Spleen (tissue), 11 donors: ENCODE data around the gene MX1. TPM values are rescaled to one million over a fixed set of nuclear protein-coding genes. Genes with fewer than 3 reads are reported as not detected.

ENCODE experiments used
- DNase-seq: peaks from one replicate; pipeline ENCODE4 v3.0.0-alpha.2; 2020
- H3K27ac ChIP-seq, 8 donors: fragments of 200-600 bp; sonication (generic) in 7 of 8; 1 replicate in 4 of 8; 2 replicates in 4 of 8; pipeline versions ENCODE4 v1.5.0 to v1.8.0; 2016 to 2021; ENCODE audit warnings: inconsistent platforms in 4 of 8, mild to moderate bottlenecking in 4 of 8, moderate library complexity in 1 of 8
- H3K27me3 ChIP-seq, 7 donors: fragments of 200-600 bp; sonication (generic) in 6 of 7; replicated peaks in 1 of 7; 1 replicate in 4 of 7; 2 replicates in 3 of 7; pipeline versions ENCODE4 v1.5.0 to v1.8.0; 2016 to 2021; ENCODE audit warnings: inconsistent platforms in 3 of 7, mild to moderate bottlenecking in 1 of 7
- H3K36me3 ChIP-seq, 6 donors: fragments of 200-600 bp; sonication (generic) in 5 of 6; 1 replicate in 4 of 6; 2 replicates in 2 of 6; pipeline versions ENCODE4 v1.5.0 to v1.8.0; 2016 to 2021; ENCODE audit warnings: inconsistent platforms in 2 of 6
- H3K4me1 ChIP-seq, 6 donors: fragments of 200-600 bp; sonication (generic) in 5 of 6; 1 replicate in 3 of 6; 2 replicates in 3 of 6; pipeline versions ENCODE4 v1.5.0 to v1.8.0; 2016 to 2021; ENCODE audit warnings: inconsistent platforms in 3 of 6
- H3K4me3 ChIP-seq, 8 donors: fragments of 200-600 bp; sonication (generic) in 7 of 8; 1 replicate in 4 of 8; 2 replicates in 4 of 8; pipeline versions ENCODE4 v1.5.0 to v1.8.0; 2016 to 2021; ENCODE audit warnings: inconsistent platforms in 4 of 8, mild to moderate bottlenecking in 4 of 8, moderate library complexity in 2 of 8
- H3K9me3 ChIP-seq, 8 donors: fragments of 200-600 bp; sonication (generic) in 7 of 8; 1 replicate in 4 of 8; 2 replicates in 4 of 8; pipeline versions ENCODE4 v1.5.0 to v1.8.0; 2016 to 2021; ENCODE audit warnings: inconsistent platforms in 4 of 8
- POLR2A ChIP-seq, 3 donors: fragments of 450-650 bp; IDR thresholded peaks; one replicate each; pipeline ENCODE4 v1.5.1; 2017; ENCODE audit warnings: antibody characterized with exemption in 3 of 3, mild to moderate bottlenecking in 1 of 3
- POLR2AphosphoS5 ChIP-seq, 3 donors: sonication (generic); formaldehyde crosslinking; IDR thresholded peaks; one replicate each; pipeline ENCODE4 v1.5.1; 2017; ENCODE audit warnings: antibody characterized with exemption in 3 of 3
- WGBS, 5 donors: extraction: QIAGEN DNeasy Blood & Tissue Kit in 3 of 5; methylation state at CpG; one replicate each; pipeline versions ENCODE4 v1.1.5 to v1.1.7; 2013 to 2018; 5-methylcytosine and 5-hydroxymethylcytosine counted together
- intact Hi-C: fragments of 100-400 bp; cut with DNase I; formaldehyde crosslinking; loops from one replicate; pipeline ENCODE4 v1.15.0; 2023; ENCODE audit warnings: low total_unique reads
- polyA plus RNA-seq, 3 donors: library from polyadenylated mRNA; stranded (reverse); fragments of 200-250 nt; gene quantifications; one replicate each; pipeline ENCODE4 v1.2.1, GENCODE V29; 2013
- total RNA-seq, 7 donors: library from RNA; depleted of rRNA in 3 of 7; stranded (reverse); fragments of >200 nt in 3 of 7; fragmentation: NEBNext Ultra II Directional in 4 of 7; extraction: Animal tissue kit (Norgen Biotek cat#: 25700) in 4 of 7; gene quantifications; one replicate each; pipeline versions ENCODE4 v1.1.0 to v1.2.1, GENCODE V29; 2016 to 2021
- TF ChIP-seq, protein P1 (sequence below), 11 experiments: fragments of 200-600 bp in 7 of 11; fragments of 450-650 bp in 4 of 11; sonication (generic) in 4 of 11; IDR thresholded peaks in 8 of 11; conservative IDR thresholded peaks in 3 of 11; 1 replicate in 7 of 11; 2 replicates in 4 of 11; pipeline versions ENCODE4 v1.4.0 to v1.8.0; 2016 to 2021; ENCODE audit warnings: antibody characterized with exemption in 11 of 11, inconsistent platforms in 4 of 11, mild to moderate bottlenecking in 1 of 11
- donor health status: healthy with polysubstance abuse.
- donor health status: DM: no; HTN: no; CAD: no; lungs with moderate emphysema.
- donor health status: DM: no; HTN: no; CAD: no.
- donor health status: Bipolar disorder and iron deficiency.
- donor health status: healthy.
- donor health status: DM: no; HTN: no; CAD: no.
- donor health status: DM: yes; HTN: yes; CAD: no.

Gene MX1
- total and polyA plus RNA-seq, 10 donors: 32.8 to 148 (median 90.1) TPM

DNA sequence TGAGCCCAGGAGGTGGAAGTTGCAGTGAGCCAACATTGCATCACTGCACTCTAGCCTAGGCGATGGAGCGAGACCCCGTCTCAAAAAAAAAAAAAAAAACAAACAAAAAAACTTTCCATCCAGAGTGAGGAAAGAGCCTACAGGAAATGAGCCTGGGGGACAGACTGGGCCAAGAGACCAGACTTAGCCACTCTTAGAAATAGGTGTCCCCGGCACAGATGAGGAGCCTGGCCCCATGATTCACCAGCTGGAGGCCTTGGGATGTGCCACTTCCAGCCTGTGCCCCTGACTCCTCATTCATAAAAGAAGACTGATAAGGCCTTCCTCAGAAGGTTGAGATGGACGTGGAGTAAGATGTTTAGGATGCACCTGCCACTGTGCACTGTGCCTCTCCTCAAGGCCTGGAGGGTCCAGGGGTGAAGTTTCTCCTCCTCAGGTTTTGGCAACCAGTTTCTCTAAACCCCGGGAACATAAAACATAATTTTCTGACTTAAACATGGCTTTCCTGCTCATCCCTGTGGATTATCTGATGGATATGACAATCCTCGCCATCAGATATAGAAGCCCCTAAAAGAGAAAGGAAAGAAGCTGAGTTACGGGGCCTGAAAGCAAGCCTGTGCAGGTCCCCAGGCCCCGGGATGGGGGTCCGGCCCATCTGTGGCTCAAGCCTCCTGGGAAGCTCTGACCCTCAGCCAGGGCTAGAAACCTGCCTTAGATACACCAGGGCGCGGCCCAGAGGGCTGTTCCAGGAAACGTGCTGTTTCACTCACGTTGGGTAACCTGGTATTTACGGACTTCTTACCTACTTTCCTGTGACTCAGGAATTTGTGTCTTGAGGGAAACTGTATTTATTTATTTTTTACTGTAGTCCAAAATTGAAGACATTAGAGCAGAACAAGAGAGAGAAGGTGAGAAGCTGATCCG lies 26.0 kb downstream of the MX1 start:
- peak; percentile 19 for DNase-seq
- no peaks in the 10 kb centered on the region for H3K9me3 ChIP-seq
- H3K4me3 ChIP-seq: no peak overlapping the region
- H3K4me1 ChIP-seq: no peaks in the 10 kb centered on the region
- H3K27me3 ChIP-seq: no peaks in the 10 kb centered on the region
- peaks cover 0 to 100% (median 82%) of the 10 kb centered on the region in 6 donors for H3K36me3 ChIP-seq
- H3K27ac ChIP-seq: peak overlapping the region in 1 of 8 donors; percentile 32
- TF ChIP-seq, protein P1, sequence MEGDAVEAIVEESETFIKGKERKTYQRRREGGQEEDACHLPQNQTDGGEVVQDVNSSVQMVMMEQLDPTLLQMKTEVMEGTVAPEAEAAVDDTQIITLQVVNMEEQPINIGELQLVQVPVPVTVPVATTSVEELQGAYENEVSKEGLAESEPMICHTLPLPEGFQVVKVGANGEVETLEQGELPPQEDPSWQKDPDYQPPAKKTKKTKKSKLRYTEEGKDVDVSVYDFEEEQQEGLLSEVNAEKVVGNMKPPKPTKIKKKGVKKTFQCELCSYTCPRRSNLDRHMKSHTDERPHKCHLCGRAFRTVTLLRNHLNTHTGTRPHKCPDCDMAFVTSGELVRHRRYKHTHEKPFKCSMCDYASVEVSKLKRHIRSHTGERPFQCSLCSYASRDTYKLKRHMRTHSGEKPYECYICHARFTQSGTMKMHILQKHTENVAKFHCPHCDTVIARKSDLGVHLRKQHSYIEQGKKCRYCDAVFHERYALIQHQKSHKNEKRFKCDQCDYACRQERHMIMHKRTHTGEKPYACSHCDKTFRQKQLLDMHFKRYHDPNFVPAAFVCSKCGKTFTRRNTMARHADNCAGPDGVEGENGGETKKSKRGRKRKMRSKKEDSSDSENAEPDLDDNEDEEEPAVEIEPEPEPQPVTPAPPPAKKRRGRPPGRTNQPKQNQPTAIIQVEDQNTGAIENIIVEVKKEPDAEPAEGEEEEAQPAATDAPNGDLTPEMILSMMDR (IDR thresholded peaks at IDR 0.05 in 8 of 11, conservative IDR thresholded peaks at IDR 0.05 in 3 of 11): no peak
- no peak for TF ChIP-seq POLR2A (IDR thresholded peaks at IDR 0.05)
- intact Hi-C loops: no loop called here
- WGBS, 5 donors: 81 to 88% (median 84%) methylated on average over 16 of the region's 16 CpGs

DNA sequence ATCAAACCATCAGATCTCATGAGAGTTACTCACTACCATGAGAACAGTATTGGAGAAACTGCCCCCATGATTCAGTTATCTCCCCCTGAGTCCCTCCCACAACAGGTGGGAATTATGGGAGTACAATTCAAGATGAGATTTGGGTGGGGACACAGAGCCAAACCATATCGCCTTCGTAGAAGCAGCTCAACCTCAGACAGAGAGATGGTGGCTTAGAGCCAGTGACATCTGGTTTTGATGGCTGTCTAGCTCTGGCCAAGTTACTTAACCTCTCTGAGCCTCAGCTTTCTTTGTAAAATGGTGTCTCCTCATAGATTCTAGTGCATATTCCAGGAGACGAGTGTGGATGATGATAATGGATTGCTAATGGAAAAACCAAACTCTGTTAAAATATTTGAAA lies 27.2 kb downstream of the MX1 start:
- DNase-seq: peak; percentile 2
- H3K4me3 ChIP-seq: no peak overlapping the region
- intact Hi-C loops: no loop called here
- H3K9me3 ChIP-seq: no peaks in the 10 kb centered on the region
- no peaks in the 10 kb centered on the region for H3K4me1 ChIP-seq
- no peak overlapping the region for H3K27ac ChIP-seq
- no peaks in the 10 kb centered on the region for H3K27me3 ChIP-seq
- H3K36me3 ChIP-seq: peaks cover 0 to 100% (median 81%) of the 10 kb centered on the region in 6 donors
- TF ChIP-seq POLR2AphosphoS5 (IDR thresholded peaks at IDR 0.05) (no peak), POLR2A (IDR thresholded peaks at IDR 0.05) (no peak)
- TF ChIP-seq, protein P1 (IDR thresholded peaks at IDR 0.05 in 8 of 11, conservative IDR thresholded peaks at IDR 0.05 in 3 of 11): no peak
- WGBS, 5 donors: 87 to 95% (median 92%) methylated on average over 3 of the region's 3 CpGs

DNA sequence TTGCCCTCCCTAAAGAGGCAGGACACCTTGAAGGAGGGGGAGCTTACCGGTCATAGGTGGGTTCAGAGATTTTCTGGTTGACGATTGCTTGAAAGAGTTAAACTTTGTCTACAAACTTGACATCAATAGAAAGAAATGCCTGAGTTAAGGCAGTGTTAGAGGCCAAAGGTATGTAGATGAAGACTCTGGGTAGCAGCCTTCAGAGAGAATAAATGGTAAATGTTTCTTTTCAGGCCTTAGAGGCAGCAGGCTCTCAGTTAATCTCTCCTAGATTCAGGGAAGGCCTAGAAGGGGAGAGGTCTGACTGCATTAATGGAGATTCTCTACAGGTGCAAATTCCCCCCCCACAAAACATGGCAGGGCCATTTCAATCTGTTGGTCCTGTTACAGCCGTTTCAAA lies 27.7 kb downstream of the MX1 start:
- Histone ChIP-seq H3K27me3 (no peaks in the 10 kb centered on the region), H3K27ac (no peak overlapping the region), H3K4me1 (no peaks in the 10 kb centered on the region), H3K36me3 (peaks cover 0 to 100% (median 87%) of the 10 kb centered on the region in 6 donors), H3K4me3 (no peak overlapping the region), H3K9me3 (no peaks in the 10 kb centered on the region)
- intact Hi-C loops: no loop called here
- DNase-seq: no peak
- WGBS, 5 donors: 58 to 80% (median 62%) methylated on average over 3 of the region's 3 CpGs
- TF ChIP-seq POLR2A (IDR thresholded peaks at IDR 0.05) (no peak), POLR2AphosphoS5 (IDR thresholded peaks at IDR 0.05) (no peak)
- TF ChIP-seq, protein P1 (IDR thresholded peaks at IDR 0.05 in 8 of 11, conservative IDR thresholded peaks at IDR 0.05 in 3 of 11): no peak

DNA sequence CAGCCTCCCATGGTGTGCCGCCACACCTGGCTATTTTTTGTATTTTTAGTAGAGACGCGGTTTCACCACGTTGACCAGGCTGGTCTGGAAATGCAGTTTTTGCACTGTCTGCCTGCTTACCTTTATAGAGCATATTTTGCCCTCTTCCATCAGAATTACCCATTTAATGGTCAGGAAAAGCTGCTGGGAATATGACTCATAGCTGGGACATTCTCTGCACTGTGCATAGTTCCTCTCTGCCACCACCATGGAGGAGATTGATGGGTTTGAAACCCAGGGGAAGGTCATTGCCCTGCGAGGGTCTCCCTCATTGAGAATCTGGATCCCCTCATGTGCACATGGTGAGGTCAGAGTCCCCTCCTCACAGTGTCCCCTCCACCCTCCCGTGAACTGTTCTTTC lies 32.1 kb downstream of the MX1 start:
- Histone ChIP-seq H3K9me3 (peaks cover 0 to under 1% (median 0%) of the 10 kb centered on the region in 8 donors), H3K4me3 (no peak overlapping the region), H3K36me3 (peaks cover 0 to 71% (median 66%) of the 10 kb centered on the region in 6 donors), H3K4me1 (peaks cover 0 to 17% (median 2%) of the 10 kb centered on the region in 6 donors), H3K27ac (no peak overlapping the region), H3K27me3 (no peaks in the 10 kb centered on the region)
- WGBS, 5 donors: 88 to 94% (median 91%) methylated on average over 6 of the region's 6 CpGs
- no peak for DNase-seq
- no peak for TF ChIP-seq POLR2AphosphoS5 (IDR thresholded peaks at IDR 0.05)
- TF ChIP-seq, protein P1 (IDR thresholded peaks at IDR 0.05 in 8 of 11, conservative IDR thresholded peaks at IDR 0.05 in 3 of 11): no peak
- no peak for TF ChIP-seq POLR2A (IDR thresholded peaks at IDR 0.05)
- intact Hi-C loops: no loop called here
